ENCODE measurements around the gene RAPGEF3. TPM values are rescaled to one million over a fixed set of nuclear protein-coding genes. Genes with fewer than 3 reads are reported as not detected.

Gene RAPGEF3
- total and polyA plus RNA-seq, 2 of the 13 experiments (the other 11 are each of a cell fraction or from before 2014, with no cell fraction given): 0.07 TPM

GRCh38 chr12:47698631-47699030, 60.0 kb downstream of the RAPGEF3 start (continued):
- TF ChIP-seq ZNF710 (CRISPR knock-in tag; IDR thresholded peaks at IDR 0.05; ENCODE audit: borderline replicate concordance) (no peak), PHF5A (CRISPR knock-in tag; IDR thresholded peaks at IDR 0.05; ENCODE audit: low read depth, unreplicated experiment) (no peak), ZNF414 (CRISPR knock-in tag; IDR thresholded peaks at IDR 0.05) (no peak), E2F5 (CRISPR knock-in tag; conservative IDR thresholded peaks at IDR 0.05) (no peak), TOE1 (CRISPR knock-in tag; IDR thresholded peaks at IDR 0.05) (no peak), SETDB1 (CRISPR knock-in tag; IDR thresholded peaks at IDR 0.05; ENCODE audit: borderline replicate concordance) (no peak), ZNF333 (CRISPR knock-in tag; IDR thresholded peaks at IDR 0.05; ENCODE audit: borderline replicate concordance) (no peak), ZBTB20 (CRISPR knock-in tag; IDR thresholded peaks at IDR 0.05; ENCODE audit: borderline replicate concordance, low read depth) (no peak), SATB2 (CRISPR knock-in tag; IDR thresholded peaks at IDR 0.05) (no peak), TIGD3 (CRISPR knock-in tag; IDR thresholded peaks at IDR 0.05; ENCODE audit: borderline replicate concordance) (no peak), HDAC6 (IDR thresholded peaks at IDR 0.05; ENCODE audit: low read depth, low read length) (no peak), HMG20A (CRISPR knock-in tag; IDR thresholded peaks at IDR 0.05; ENCODE audit: borderline replicate concordance) (no peak), HOXA9 (CRISPR knock-in tag; IDR thresholded peaks at IDR 0.05; ENCODE audit: borderline replicate concordance) (no peak), TAF1 (CRISPR knock-in tag; IDR thresholded peaks at IDR 0.05) (no peak), ZNF260 (CRISPR knock-in tag; IDR thresholded peaks at IDR 0.05; ENCODE audit: borderline replicate concordance, low read depth) (no peak)
